H9 (cell line): ENCODE measurements around the gene RALGDS. TPM values are rescaled to one million over a fixed set of nuclear protein-coding genes. Genes with fewer than 3 reads are reported as not detected.

Experiments used
- DNase-seq: peaks from one replicate; pipeline ENCODE4 v3.0.0-alpha.2; 2017
- H2AFZ ChIP-seq: one replicate; pipeline ENCODE4 v1.6.1; 2013; ENCODE audit warnings: mild to moderate bottlenecking, low read length, control low read depth, moderate library complexity
- H2AK5ac ChIP-seq: 2 replicates; pipeline ENCODE4 v1.6.1; 2013; ENCODE audit warnings: low read length, control low read depth, mixed read lengths; ENCODE audit not compliant: insufficient read length
- H2BK120ac ChIP-seq: one replicate; pipeline ENCODE4 v1.6.1; 2013; ENCODE audit warnings: low read depth, mild to moderate bottlenecking, low read length, control low read depth, inconsistent platforms; ENCODE audit not compliant: poor library complexity, severe bottlenecking
- H2BK12ac ChIP-seq: 2 replicates; pipeline ENCODE4 v1.6.1; 2013; ENCODE audit warnings: low read length, control low read depth, mixed read lengths, low read depth; ENCODE audit not compliant: insufficient read length
- H2BK15ac ChIP-seq: 2 replicates; pipeline ENCODE4 v1.6.1; 2013; ENCODE audit warnings: low read depth, low read length, control low read depth
- H2BK20ac ChIP-seq: one replicate; pipeline ENCODE4 v1.6.1; 2013; ENCODE audit warnings: low read depth, mild to moderate bottlenecking, low read length, control low read depth, inconsistent platforms; ENCODE audit not compliant: poor library complexity, severe bottlenecking
- H2BK5ac ChIP-seq: 2 replicates; pipeline ENCODE4 v1.6.1; 2013; ENCODE audit warnings: low read length, control low read depth, mixed read lengths; ENCODE audit not compliant: insufficient read length
- H3K14ac ChIP-seq: 2 replicates; pipeline ENCODE4 v1.6.1; 2013; ENCODE audit warnings: low read length, control low read depth; ENCODE audit not compliant: insufficient read depth
- H3K18ac ChIP-seq: 2 replicates; pipeline ENCODE4 v1.6.1; 2013; ENCODE audit warnings: low read depth, mild to moderate bottlenecking, mixed read lengths, low read length, control low read depth; ENCODE audit not compliant: insufficient read length
- H3K23ac ChIP-seq: 2 replicates; pipeline ENCODE4 v1.6.1; 2013; ENCODE audit warnings: low read length, control low read depth, mixed read lengths, low read depth; ENCODE audit not compliant: insufficient read length
- H3K23me2 ChIP-seq: 2 replicates; pipeline ENCODE4 v1.6.1; 2013; ENCODE audit warnings: low read depth, mild to moderate bottlenecking, mixed read lengths, low read length, control low read depth; ENCODE audit not compliant: insufficient read length, poor library complexity, severe bottlenecking
- H3K27ac ChIP-seq: 2 replicates; pipeline ENCODE4 v1.5.1; 2013; ENCODE audit warnings: low read length, control low read depth, mixed read lengths, low read depth; ENCODE audit not compliant: insufficient read length
- H3K27me3 ChIP-seq: 2 replicates; pipeline ENCODE4 v1.6.1; 2013; ENCODE audit warnings: low read length, control low read depth, inconsistent platforms; ENCODE audit not compliant: insufficient read depth
- H3K4ac ChIP-seq: 2 replicates; pipeline ENCODE4 v1.6.1; 2013; ENCODE audit warnings: low read depth, mild to moderate bottlenecking, control low read depth, inconsistent platforms, low read length, moderate library complexity
- H3K4me1 ChIP-seq: 2 replicates; pipeline ENCODE4 v1.6.1; 2013; ENCODE audit warnings: low read length, control low read depth, inconsistent platforms; ENCODE audit not compliant: insufficient read depth
- H3K4me2 ChIP-seq: 2 replicates; pipeline ENCODE4 v1.6.1; 2013; ENCODE audit warnings: low read length, control low read depth, mixed read lengths; ENCODE audit not compliant: insufficient read length, insufficient read depth
- H3K56ac ChIP-seq: 2 replicates; pipeline ENCODE4 v1.6.1; 2013; ENCODE audit warnings: low read depth, mild to moderate bottlenecking, mixed read lengths, low read length, control low read depth; ENCODE audit not compliant: insufficient read length
- H3K79me1 ChIP-seq: 2 replicates; pipeline ENCODE4 v1.6.1; 2013; ENCODE audit warnings: low read depth, mild to moderate bottlenecking, moderate library complexity, low read length, control low read depth, inconsistent platforms; ENCODE audit not compliant: insufficient read depth, poor library complexity, severe bottlenecking
- H3K79me2 ChIP-seq: 2 replicates; pipeline ENCODE4 v1.6.1; 2013; ENCODE audit warnings: low read length, control low read depth, inconsistent platforms; ENCODE audit not compliant: insufficient read depth
- H3K9ac ChIP-seq: 2 replicates; pipeline ENCODE4 v1.6.1; 2013; ENCODE audit warnings: low read length, control low read depth, mixed read lengths; ENCODE audit not compliant: insufficient read length; ENCODE audit errors: extremely low read depth
- H3K9me3 ChIP-seq: one replicate; pipeline ENCODE4 v1.6.1; 2013; ENCODE audit warnings: low read depth, low read length, inconsistent platforms; ENCODE audit not compliant: control insufficient read depth
- H3T11ph ChIP-seq: one replicate; pipeline ENCODE4 v1.6.1; 2013; ENCODE audit warnings: mild to moderate bottlenecking, low read length, control low read depth, inconsistent platforms
- H4K20me1 ChIP-seq: one replicate; pipeline ENCODE4 v1.6.1; 2013; ENCODE audit not compliant: control insufficient read depth, insufficient read length, insufficient read depth
- H4K5ac ChIP-seq: 2 replicates; pipeline ENCODE4 v1.6.1; 2013; ENCODE audit warnings: low read depth, mild to moderate bottlenecking, mixed read lengths, low read length, control low read depth; ENCODE audit not compliant: insufficient read length
- H4K8ac ChIP-seq: replicated peaks from 2 replicates; pipeline ENCODE4 v1.6.1; 2013; ENCODE audit warnings: low read length, control low read depth, mixed read lengths, low read depth; ENCODE audit not compliant: insufficient read length
- H4K91ac ChIP-seq: 2 replicates; pipeline ENCODE4 v1.6.1; 2013; ENCODE audit warnings: low read depth, mild to moderate bottlenecking, moderate library complexity, mixed read lengths, low read length, control low read depth; ENCODE audit not compliant: insufficient read length
- H3K27ac Mint-ChIP-seq, 3 experiments: 2 replicates in 2 of 3; 3 replicates in 1 of 3; pipeline ENCODE4 v1.8.0; 2020 to 2021; ENCODE audit warnings: mixed read lengths in 3 of 3, mild to moderate bottlenecking in 1 of 3, moderate library complexity in 1 of 3
- H3K27me3 Mint-ChIP-seq: 2 replicates; pipeline ENCODE4 v1.8.0; 2021; ENCODE audit warnings: low read depth, mild to moderate bottlenecking, moderate library complexity, mixed read lengths
- H3K36me3 Mint-ChIP-seq, 3 experiments: 2 replicates in 2 of 3; 3 replicates in 1 of 3; pipeline ENCODE4 v1.8.0; 2020 to 2021; ENCODE audit warnings: low read depth in 3 of 3, mixed read lengths in 3 of 3; ENCODE audit not compliant: insufficient read depth in 1 of 3
- H3K4me1 Mint-ChIP-seq, 2 experiments: 2 replicates each; pipeline ENCODE4 v1.8.0; 2020; ENCODE audit warnings: mixed read lengths in 2 of 2
- H3K4me3 Mint-ChIP-seq, 2 experiments: 2 replicates in 1 of 2; 3 replicates in 1 of 2; pipeline ENCODE4 v1.8.0; 2020 to 2021; ENCODE audit warnings: mild to moderate bottlenecking in 2 of 2, mixed read lengths in 2 of 2, moderate library complexity in 1 of 2
- H3K9me3 Mint-ChIP-seq, 2 experiments: 2 replicates in 1 of 2; 3 replicates in 1 of 2; pipeline ENCODE4 v1.8.0; 2020; ENCODE audit warnings: mild to moderate bottlenecking in 2 of 2, mixed read lengths in 2 of 2, moderate library complexity in 1 of 2
- CTCF ChIP-seq: fragments of 200-600 bp; sonication (generic); conservative IDR thresholded peaks from 3 replicates; pipeline ENCODE4 v1.8.0; 2021; ENCODE audit warnings: antibody characterized with exemption, mild to moderate bottlenecking
- WGBS: extraction: QIAGEN DNeasy Blood & Tissue Kit; methylation state at CpG from one replicate; pipeline ENCODE4 v1.1.7; 2013; ENCODE audit warnings: missing lambda C conversion rate, low lambda C conversion rate, mixed read lengths; ENCODE audit not compliant: insufficient read length; ENCODE audit errors: extremely low coverage; 5-methylcytosine and 5-hydroxymethylcytosine counted together
- total RNA-seq: library from RNA; stranded (reverse); gene quantifications from 2 replicates; pipeline ENCODE4 v1.2.1, GENCODE V29; 2021

RALGDS gene
- total RNA-seq, 1 experiment from 2014 or later = 21.3 TPM

- Histone ChIP-seq H3K9ac (no peak overlapping the region), H3K4me2 (no peak overlapping the region), H2BK20ac (no peak overlapping the region), H3K23me2 (peaks cover 16% of the 10 kb centered on the region), H4K5ac (no peak overlapping the region), H3K4me1 (peaks cover 5% of the 10 kb centered on the region; the same call in 1 of the 2 replicates), H4K20me1 (peaks cover 2% of the 10 kb centered on the region), H3K79me1 (no peaks in the 10 kb centered on the region), H2BK15ac (no peak overlapping the region), H3K23ac (no peak overlapping the region), H3K27me3 (no peaks in the 10 kb centered on the region), H3T11ph (no peak overlapping the region), H3K79me2 (no peaks in the 10 kb centered on the region), H2BK120ac (no peak overlapping the region), H2AFZ (no peak overlapping the region), H2BK12ac (no peak overlapping the region), H4K91ac (no peak overlapping the region), H3K14ac (no peak overlapping the region), H3K27ac (no peak overlapping the region), H3K4ac (no peak overlapping the region), H2BK5ac (no peak overlapping the region), H3K56ac (no peak overlapping the region), H4K8ac (no peak overlapping the region), H3K18ac (no peak overlapping the region), H2AK5ac (no peak overlapping the region), H3K9me3 (no peaks in the 10 kb centered on the region)
- H3K36me3 Mint-ChIP-seq = peaks cover 4% of the 10 kb centered on the region in 3 experiments; a peak in 5 of 7 replicates
- peak overlapping the region in 1 of 3 experiments; percentile 55; a peak in 1 of 7 replicates for H3K27ac Mint-ChIP-seq
- DNase-seq = no peak
- no CpG with 5 or more reads among the region's 6 CpGs for WGBS
- H3K4me3 Mint-ChIP-seq = peak overlapping the region; percentile 8 to 66; a peak in 3 of 5 replicates
- H3K27me3 Mint-ChIP-seq = peaks cover 12% of the 10 kb centered on the region
- peaks cover 14% of the 10 kb centered on the region in 2 experiments for H3K4me1 Mint-ChIP-seq
- no peak for TF ChIP-seq CTCF
- no peaks in the 10 kb centered on the region for H3K9me3 Mint-ChIP-seq
Observed at GRCh38 chr9:133151041-133151440, 30.0 kb upstream of the RALGDS start.
